GM21381 (cell line): Measurements from ENCODE around the gene RNLS.

Experiments used
- ATAC-seq: cut with Tn5 transposase; IDR thresholded peaks from one replicate; pipeline ENCODE4 v1.9.1; 2021; ENCODE audit warnings: mild to moderate bottlenecking, moderate library complexity; ENCODE audit not compliant: unreplicated experiment

Gene RNLS

DNA sequence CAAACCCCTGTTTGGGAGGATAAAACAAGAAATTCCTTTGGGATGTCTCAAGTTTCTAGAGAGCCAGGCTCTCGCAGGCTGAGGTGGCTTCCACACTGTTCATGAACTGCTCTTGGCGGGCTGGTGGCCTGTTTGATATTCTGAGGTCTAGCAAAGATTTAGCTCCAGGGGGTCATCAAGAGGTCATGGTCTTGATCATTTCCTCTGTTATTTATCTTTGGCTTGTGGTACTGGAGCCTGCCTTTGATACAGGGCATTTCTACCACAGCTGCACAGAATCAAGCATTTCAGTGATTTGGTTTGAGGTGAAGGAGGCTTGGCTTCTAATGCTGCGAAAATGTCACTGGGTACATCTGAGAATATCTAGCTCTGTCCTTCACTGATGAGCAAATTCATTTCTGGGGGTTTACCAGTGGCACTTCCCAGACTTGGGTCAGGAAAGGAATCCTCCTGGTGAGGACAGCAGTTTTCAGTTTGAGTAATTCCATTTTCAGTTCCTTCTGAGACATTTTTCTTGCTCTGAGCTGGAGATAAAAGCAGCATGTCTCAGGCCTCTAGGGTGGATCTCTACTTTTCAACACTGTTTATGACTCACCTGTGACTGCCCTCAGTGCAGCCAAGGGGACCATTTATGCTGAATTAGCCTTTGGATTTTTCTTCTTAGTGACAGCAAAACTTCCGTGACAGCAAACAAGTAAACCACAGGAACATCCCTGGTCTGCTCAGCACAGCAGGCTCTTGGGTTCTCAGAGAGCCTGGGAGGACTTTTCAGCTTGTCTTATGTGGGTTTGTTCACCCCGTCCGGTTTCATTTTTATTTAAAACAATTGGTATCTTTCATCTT lies 312.0 kb downstream of the RNLS start:
- peak; percentile 84 for ATAC-seq

DNA sequence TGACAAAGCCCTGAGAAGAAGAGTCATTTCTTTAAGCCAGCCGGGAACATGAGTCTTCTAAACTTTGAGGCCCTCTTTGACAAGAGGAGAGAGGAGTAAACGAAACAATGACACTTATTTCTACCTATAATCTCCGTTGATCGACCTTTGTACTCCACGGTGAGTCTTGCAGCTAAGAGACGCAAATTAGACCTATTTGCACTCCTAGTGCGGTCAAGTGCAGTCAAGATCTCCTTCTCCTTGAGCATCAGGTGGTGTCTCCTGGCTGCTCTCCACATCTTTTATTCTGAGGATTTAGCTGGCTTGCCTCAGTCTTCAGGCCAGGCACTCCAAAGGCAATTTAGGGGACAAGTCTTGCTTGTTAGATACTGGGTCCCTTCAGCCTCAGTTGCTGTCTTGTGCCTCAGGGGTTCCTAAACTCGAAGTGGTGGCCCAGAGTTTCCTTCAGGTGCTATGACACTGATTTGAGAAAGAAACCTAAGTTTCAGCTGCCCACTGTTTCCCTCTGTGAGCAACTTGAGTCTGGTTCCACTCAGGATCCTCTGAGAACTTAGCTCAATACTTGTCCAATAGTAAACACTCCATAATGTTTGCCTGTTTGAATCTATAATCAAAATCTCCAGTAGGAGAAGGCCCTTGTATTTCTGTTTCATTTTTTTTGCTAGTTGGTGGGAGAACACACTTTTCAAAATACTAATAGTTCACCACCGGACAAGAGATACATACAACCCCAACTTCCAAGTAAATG lies 312.9 kb downstream of the RNLS start:
- no peak for ATAC-seq

DNA sequence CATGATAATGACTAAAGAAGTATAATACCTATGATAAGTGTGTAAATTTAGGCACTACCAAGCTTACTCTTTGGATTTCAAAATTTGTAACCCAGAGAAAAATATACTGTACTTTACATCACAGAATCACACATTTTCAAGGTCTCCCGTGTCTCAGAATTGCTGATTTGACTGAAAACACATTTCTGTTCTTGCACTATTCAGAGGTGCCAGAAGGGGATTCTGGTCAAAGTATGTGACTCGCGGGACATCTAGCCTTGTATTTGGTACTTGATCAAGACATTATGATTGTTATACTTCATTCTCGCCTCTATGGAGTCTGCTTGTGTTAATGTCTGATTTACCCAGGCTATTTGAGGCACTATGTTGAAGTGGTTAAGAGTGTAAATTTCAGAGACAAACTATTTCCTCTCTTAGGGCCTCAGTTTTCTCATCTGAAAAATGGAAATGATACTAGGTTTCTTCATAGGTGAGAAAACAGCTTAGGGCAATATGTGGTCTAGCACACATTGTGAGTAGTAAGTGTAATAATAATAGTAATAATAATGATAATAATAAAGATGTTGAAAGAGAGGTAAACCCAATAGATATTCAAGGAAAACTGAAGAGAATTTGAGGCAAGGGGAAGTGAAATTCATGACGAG lies 320.4 kb downstream of the RNLS start:
- ATAC-seq, result no peak

DNA sequence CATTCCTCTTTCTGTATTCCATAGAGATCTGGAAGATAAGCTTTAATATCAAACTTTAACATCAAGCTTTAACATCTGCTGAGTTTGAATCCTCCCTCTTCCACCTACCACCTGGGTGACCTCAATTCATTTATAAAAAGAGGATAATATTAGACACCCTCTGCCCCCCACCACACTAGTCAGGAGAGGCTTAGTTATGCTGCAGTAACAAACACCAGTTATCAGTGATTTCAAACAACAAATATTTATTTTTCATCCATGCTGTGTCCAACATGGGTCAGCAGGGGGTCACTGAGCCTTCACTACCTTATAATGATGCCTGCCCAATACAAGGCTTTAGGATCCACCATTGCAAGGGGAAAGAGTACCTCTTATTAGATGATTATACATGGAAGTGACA lies 322.0 kb downstream of the RNLS start:
- ATAC-seq, result no peak

DNA sequence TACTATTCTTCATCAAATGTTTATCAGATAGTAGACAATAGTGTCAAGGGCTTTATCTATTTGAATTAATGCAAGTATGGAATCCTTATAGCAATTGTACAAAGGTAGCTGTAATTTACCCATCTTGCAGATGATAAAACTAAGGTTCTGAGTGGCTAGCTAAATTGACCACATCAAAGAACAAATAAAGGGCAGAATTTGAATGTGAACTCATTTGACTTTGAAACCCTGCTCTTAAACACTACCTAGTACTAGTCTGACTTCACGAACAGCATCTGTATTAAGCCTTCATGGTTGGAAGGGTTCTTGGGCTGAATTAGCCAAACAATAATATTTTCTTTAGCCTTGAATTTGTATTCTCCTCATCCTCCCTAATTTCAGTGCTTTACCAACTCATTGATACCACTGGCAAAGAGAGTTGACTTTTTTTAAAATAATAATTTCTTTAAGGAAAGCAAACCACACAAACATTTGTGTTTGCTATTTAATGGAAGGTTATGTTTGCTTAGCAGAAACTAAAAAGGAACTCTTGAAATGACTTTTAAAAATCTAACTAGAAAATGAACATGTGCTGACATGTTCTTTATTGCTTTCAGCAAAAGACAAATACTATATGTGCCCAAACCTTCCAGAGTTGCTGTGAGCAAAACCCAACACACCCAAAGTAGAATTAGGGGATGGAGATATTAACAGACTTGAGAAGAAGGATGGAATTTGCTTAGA lies 322.6 kb downstream of the RNLS start:
- no peak for ATAC-seq

DNA sequence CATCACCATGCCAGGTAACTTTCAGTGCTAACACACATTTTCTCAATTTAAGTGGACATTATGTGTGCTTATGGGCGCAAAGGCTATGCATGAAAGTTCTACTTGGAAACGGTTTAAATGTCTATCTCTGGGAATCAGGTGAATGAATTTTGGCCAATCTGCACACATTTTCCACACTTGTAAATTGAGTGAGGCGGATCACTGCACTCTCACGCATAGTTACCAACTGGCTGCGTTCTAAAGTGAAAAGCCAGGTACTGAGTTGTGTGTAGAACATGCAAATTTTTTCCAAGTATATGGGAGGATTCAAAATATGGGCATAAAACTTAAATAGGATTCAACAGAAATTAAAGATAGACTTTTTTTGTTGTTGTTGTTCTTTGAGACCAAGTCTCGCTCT lies 323.7 kb downstream of the RNLS start:
- ATAC-seq, result no peak

DNA sequence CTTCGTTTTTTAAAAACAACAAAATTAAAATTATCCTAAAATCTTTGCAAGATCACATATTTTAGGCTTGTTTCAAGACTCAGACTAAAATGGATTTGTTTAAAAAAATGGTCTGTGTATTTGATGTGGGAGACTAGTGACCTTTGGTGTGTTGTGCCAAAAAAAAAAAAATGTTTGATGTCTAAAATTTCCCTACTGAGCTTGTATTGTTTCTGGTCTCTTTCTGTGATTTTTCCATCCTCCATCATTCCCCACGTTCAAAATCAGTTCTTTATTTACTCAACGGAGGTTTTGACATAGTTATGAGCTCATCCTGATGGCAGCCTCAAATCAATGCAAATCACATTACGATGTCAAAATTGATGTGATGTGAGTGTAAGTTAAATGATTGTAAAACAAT lies 326.2 kb downstream of the RNLS start:
- ATAC-seq, result no peak

DNA sequence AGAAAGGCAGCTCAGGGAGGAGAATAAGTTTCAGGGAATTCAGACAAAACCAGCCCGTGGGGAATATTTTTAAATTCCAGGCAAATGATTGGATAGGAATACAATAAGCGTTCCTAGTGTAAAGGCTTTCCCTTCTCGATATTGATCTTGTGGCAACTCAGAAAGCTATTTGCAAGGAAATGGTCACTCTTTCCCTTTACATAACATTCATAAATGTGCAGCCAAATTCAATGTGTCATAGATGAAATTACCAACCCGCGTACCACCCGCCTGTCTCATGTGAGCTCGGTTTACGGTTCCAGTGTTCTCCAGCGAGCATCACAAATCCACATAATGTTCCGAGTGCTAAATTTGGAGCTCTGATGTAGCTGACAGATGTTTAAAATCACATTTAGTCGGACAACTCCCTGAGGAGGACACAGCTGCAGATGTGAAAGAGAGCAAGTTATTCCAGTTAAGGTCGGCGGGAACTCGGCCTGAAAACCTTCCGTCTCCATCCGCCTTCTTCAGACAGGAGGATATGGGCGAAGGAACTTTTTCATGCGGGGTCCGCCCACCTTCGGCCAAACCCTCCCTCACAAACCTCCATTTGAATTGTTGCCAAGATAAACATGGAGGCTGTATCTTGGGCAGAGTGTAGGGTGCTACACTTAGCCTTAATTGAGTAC lies 327.0 kb downstream of the RNLS start:
- ATAC-seq, result no peak

DNA sequence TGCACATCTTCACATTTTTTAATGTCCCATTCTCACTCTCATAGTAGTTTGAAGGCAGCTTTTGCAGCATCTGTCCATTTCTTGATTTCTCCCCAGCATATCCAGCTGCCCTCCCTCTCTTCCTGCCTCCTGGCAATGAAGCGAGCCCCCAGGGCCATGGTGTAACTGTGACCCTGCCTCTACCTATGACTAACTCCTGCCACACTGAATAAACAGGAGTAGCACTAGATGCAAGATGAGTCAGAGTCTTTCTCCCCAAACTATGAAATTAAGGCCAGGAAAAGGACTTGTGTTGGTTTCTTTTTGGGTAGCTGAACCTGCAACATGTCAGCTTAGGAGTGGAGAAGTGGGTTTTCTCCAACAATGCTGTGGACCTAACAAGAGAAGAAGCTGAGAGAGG lies 329.0 kb downstream of the RNLS start:
- no peak for ATAC-seq

DNA sequence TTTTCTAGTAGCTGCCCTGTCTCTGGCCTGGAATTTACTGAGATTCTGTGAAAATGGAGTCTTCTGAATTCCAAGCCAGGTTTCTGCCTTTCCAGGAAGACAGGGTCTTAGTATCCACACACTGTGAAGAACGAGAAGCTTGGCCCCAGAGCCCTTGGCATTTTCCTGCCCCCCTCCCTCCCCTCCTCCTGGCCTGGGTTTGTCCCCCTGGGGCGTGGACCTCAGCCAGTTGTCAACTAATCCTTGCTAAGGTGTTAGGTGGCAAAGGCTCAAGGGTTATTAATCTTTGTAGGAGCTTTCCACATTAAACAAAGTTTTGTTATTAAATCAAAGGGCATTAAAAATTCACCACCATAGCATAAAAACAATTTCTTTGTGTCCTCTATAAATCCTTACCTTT lies 329.5 kb downstream of the RNLS start:
- no peak for ATAC-seq

DNA sequence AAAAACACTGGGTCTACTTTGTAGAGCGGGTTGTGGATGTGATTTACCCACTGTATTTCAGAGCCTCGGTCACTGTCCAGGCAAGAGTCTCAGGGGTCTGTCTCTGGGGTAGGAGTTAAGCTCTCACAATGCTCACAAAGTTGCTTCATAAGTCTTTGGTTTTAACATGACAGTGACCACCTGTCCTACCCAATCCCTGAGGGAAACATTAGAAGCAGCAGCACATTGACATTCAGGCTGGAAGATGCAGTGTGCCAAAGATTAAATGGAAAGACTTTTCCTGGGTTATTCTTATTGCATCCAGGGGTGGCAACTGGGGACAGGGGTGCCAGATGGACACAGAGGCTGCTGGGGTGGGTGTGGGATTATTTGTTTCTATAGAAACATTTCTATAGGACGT lies 330.0 kb downstream of the RNLS start:
- no peak for ATAC-seq

DNA sequence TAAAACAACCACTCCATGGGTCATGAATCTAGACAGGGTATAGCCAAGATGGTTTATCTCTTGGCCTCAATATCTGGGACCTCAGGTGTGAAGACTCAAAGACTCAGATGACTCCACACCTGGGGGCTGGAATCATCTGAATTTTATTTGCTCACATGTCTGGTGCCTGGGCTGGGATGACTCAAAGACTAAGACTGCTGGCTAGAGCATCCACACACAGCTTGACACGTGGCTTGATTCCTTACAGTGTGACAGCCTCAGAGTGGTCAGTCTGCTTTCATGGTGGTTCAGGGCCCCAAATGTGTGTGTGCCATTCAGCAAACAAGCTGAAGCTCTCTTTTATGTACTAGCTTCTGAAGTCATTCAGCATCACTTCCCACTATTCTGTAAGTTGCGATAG lies 333.7 kb downstream of the RNLS start:
- ATAC-seq, result no peak

DNA sequence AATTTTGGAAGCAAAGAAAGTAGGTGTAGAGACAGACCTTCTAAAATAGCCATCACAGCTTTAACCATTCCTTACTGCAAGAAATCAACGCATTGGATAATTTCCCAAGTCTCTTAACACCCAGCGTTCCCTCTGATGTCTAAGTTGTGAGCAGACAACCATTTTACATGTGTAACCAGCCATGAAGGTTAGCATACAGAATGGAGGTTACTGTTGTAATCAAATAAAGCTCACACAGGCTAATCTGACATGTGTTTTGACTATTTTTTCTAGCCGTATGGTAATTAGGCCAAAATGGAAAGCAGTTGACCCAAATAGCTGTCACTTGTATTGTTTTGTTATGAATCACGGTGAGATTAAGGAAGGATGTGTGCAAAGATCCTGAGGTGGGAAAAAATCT lies 336.4 kb downstream of the RNLS start:
- ATAC-seq, result no peak

DNA sequence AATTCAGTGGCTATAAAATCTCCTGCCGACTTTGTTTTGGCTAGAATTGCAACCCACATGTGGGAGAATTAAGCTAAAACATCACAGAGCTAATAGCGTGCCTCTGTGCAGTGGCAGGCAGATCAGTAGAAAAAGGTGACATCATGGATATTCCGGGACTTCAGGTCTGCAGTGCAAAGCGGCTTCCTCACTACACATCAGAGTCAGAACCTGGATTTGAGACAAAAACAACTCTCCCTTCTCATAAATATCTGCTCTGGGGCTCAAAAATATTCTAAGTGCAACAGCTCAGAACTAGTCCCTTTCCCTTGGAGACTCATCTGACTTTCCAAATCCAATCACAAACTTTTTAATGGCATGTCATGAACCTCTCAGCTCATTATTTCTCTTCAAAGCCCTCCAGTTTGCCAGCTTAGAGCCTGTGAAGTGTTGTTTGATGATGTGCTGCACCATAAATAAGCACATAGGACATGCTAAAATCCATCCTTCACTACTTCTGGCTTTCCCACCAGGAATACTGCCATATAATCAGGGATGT lies 337.1 kb downstream of the RNLS start:
- ATAC-seq, result no peak

DNA sequence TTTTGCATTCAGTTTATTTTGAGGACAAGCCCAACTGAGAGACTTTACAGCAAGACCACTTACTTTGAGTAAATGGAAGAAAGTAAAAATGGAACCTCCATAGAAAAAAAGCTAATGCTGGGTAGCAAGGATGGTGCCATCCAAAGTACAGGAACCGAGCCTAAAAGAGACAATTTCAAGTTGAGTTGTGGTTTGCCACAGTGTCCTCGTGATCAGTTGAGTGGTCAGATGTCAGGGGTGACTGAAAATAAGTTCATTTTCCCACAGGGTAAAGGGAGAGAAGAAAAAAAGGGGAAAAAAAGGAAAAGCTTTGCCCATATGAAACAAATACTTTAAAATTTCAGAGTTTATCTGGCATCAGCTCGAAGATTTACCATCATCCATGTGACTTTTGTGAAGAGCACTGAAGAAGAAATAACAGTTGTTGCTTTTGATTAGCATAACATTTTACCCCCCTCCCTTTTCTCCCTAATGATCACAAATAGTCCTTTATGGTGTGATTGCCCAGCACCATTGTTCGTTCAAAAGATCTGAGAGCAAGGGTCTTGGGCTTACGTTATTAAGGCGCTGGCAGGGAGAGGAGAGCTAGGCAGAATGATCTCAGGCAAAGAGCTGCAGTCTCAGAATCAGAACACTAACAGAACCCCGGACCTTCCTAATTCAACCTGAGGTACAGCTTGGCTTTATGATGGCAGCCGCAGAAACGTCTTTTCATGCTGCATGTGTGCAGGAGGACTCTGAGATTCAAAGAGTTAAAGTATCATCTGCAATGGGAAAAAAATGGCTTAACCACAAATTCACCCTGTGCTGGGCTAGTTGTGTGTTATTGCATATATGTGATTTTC lies 338.1 kb downstream of the RNLS start:
- ATAC-seq, result no peak

DNA sequence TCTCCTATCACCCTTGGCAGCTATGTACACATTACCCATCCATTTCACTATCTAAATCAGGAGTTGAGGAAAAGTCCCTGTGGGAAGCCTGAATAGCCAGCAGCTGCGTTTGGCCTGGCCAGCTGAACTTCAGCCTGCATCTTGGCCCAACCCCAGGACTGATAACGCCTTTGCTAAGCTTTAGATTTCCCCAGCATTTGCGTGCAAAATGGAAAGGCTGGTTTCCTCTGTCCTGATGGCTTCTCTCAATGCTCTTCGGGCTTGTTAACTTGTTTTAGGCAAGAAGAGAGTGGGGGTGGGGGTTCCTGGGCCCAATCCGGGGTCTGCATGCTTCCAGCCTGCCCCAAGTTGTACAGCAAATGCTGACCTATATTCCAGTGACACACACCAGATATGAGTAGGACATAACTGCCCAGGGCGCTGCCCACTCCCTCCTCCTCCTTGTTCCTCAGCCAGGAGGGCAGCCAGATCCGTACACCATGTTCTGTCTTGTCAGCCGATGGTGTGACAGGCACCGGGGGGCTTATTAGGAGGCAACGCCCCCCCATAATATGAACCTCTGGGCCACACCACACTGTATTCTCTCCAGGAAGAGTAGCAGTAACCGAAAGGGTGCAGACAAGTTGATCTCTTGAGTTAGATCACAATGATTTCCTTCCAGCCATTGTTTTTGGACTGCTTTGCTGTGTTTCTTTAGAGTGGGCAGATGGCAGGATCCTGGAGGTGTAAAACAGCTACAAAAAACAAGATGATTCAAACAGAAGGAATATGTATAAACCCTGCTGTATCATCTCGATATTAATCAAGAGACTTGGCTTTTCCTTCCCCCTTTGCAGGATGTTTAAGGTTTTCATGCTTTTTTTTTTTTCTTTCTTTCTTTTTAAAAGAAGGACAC lies 339.0 kb downstream of the RNLS start:
- no peak for ATAC-seq

DNA sequence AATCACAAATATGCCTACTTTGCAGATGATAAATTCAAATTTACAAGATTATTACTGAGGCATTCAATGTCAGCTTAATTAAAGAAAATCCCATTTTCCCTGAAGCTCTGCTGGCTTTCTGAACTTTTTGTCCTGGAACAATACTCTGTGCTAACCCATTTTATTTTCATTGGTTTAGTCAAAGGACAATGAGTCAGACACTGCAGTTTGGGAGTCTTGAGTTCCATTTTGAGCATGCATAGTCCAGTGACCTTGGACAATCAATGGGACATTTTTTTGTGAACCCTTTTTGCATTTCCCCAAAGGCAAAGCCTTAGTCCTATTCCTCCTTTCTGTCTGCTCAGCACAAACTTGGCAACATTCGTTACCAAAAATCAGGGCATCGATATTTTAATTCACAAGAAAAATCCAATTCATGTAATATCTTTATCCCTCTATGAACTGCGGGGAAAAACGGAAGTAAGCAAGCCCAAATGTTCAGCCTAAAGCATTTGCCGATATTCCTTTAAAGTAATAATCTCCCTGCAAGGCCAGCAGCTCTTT lies 339.8 kb downstream of the RNLS start:
- no peak for ATAC-seq

DNA sequence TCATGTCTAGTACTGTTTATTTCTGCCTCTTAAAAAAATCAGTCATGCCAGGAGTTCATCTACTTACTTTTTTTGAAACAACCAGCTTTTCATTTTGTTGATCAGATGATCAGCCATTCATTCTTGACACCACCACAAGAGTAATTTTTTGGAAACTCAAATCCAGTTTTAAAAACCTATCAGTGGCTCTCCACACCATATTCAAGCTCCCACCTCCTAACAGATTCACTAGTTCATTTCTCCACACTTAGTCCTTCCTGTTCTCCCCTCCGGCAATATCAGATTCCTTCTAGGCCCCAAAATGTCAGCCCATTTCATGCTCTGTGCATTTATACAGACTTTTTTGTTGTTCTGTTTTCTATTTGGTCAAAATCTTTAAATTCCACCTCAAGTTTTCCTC lies 341.6 kb downstream of the RNLS start:
- no peak for ATAC-seq
